Tibial artery (tissue), 4 donors: ENCODE measurements around the gene DECR2.
"Not testable (repeated sequence)": the region's sequence is repeated elsewhere in the genome, so short reads cannot be mapped to it uniquely, and the experiment has no call there.

ENCODE experiments used
- DNase-seq, 2 donors: peaks; one replicate each; pipeline ENCODE4 v3.0.0-alpha.2; 2019
- H3K27ac ChIP-seq, 2 donors: fragments of 200-600 bp; sonication (generic) in 1 of 2; 1 replicate in 1 of 2; 2 replicates in 1 of 2; pipeline ENCODE4 v1.5.1; 2018 to 2019; ENCODE audit warnings: mild to moderate bottlenecking in 1 of 2
- H3K27me3 ChIP-seq, 2 donors: fragments of 200-600 bp; sonication (generic) in 1 of 2; one replicate each; pipeline versions ENCODE4 v1.5.1 to v1.6.0; 2016 to 2019
- H3K36me3 ChIP-seq, 3 donors: fragments of 200-600 bp; sonication (generic) in 2 of 3; one replicate each; pipeline ENCODE4 v1.5.1; 2016 to 2019; ENCODE audit warnings: mild to moderate bottlenecking in 2 of 3
- H3K4me1 ChIP-seq, 4 donors: fragments of 200-600 bp; sonication (generic) in 2 of 4; 1 replicate in 3 of 4; 2 replicates in 1 of 4; pipeline ENCODE4 v1.5.1; 2016 to 2019
- H3K4me3 ChIP-seq, 2 donors: fragments of 200-600 bp; sonication (generic) in 1 of 2; 1 replicate in 1 of 2; 2 replicates in 1 of 2; pipeline ENCODE4 v1.5.1; 2018 to 2019; ENCODE audit warnings: mild to moderate bottlenecking in 2 of 2
- H3K9me3 ChIP-seq, 3 donors: fragments of 200-600 bp; sonication (generic) in 1 of 3; one replicate each; pipeline ENCODE4 v1.5.1; 2016 to 2019
- CTCF ChIP-seq, 2 experiments: fragments of 200-600 bp in 1 of 2; fragments of 450-650 bp in 1 of 2; IDR thresholded peaks; one replicate each; pipeline ENCODE4 v1.5.1; 2017 to 2019; ENCODE audit warnings: antibody characterized with exemption in 2 of 2, mild to moderate bottlenecking in 1 of 2, moderate library complexity in 1 of 2
- intact Hi-C: fragments of 100-400 bp; cut with DNase I; formaldehyde crosslinking; loops from one replicate; pipeline ENCODE4 v1.15.0; 2023; ENCODE audit warnings: low total_unique reads

The DECR2 gene

GRCh38 chr16:376817-377418 lies 24.8 kb upstream of the DECR2 start:
- intact Hi-C loops = no loop called here
- H3K36me3 ChIP-seq = peaks cover 16 to 59% (median 52%) of the 10 kb centered on the region in 3 donors
- no peak overlapping the region for H3K27ac ChIP-seq
- H3K27me3 ChIP-seq = no peaks in the 10 kb centered on the region
- no peaks in the 10 kb centered on the region for H3K9me3 ChIP-seq
- no peak for DNase-seq
- no peak for TF ChIP-seq CTCF (IDR thresholded peaks at IDR 0.05)
- H3K4me1 ChIP-seq = peaks cover 0 to 25% (median 15%) of the 10 kb centered on the region in 4 donors
- no peak overlapping the region for H3K4me3 ChIP-seq

GRCh38 chr16:377419-377951 lies 24.2 kb upstream of the DECR2 start:
- H3K27ac ChIP-seq = no peak overlapping the region
- TF ChIP-seq CTCF (IDR thresholded peaks at IDR 0.05) = no peak
- intact Hi-C loops = no loop called here
- peaks cover 16 to 54% (median 46%) of the 10 kb centered on the region in 3 donors for H3K36me3 ChIP-seq
- H3K27me3 ChIP-seq = no peaks in the 10 kb centered on the region
- no peak for DNase-seq
- no peaks in the 10 kb centered on the region for H3K9me3 ChIP-seq
- H3K4me3 ChIP-seq = no peak overlapping the region
- H3K4me1 ChIP-seq = peaks cover 0 to 27% (median 16%) of the 10 kb centered on the region in 4 donors

- H3K9me3 ChIP-seq, H3K27ac ChIP-seq, DNase-seq, H3K27me3 ChIP-seq, intact Hi-C loops, H3K4me3 ChIP-seq: not testable (repeated sequence)
- Histone ChIP-seq H3K4me1 (peaks cover 0 to 35% (median 22%) of the 10 kb centered on the region in 4 donors), H3K36me3 (peaks cover 16 to 46% (median 38%) of the 10 kb centered on the region in 3 donors)
Observed at GRCh38 chr16:378113-378820, 23.4 kb upstream of the DECR2 start.

- TF ChIP-seq CTCF (IDR thresholded peaks at IDR 0.05) = no peak
- Histone ChIP-seq H3K36me3 (peaks cover 16 to 40% (median 33%) of the 10 kb centered on the region in 3 donors), H3K4me1 (peaks cover 0 to 40% (median 22%) of the 10 kb centered on the region in 4 donors), H3K4me3 (no peak overlapping the region), H3K27ac (no peak overlapping the region), H3K9me3 (no peaks in the 10 kb centered on the region), H3K27me3 (no peaks in the 10 kb centered on the region)
- DNase-seq = no peak
- intact Hi-C loops = no loop called here
Observed at GRCh38 chr16:378821-379182, 22.9 kb upstream of the DECR2 start.

GRCh38 chr16:379183-379960 lies 22.3 kb upstream of the DECR2 start:
- Histone ChIP-seq H3K4me1 (peaks cover 0 to 41% (median 22%) of the 10 kb centered on the region in 4 donors), H3K27ac (no peak overlapping the region), H3K9me3 (no peaks in the 10 kb centered on the region), H3K4me3 (no peak overlapping the region), H3K36me3 (peaks cover 16 to 35% (median 28%) of the 10 kb centered on the region in 3 donors), H3K27me3 (no peaks in the 10 kb centered on the region)
- no peak for DNase-seq
- intact Hi-C loops = no loop called here
- no peak for TF ChIP-seq CTCF (IDR thresholded peaks at IDR 0.05)
